Measurements from ENCODE around the gene LIPC.

Gene LIPC

GRCh38 chr15:58459560-58459959, 27.8 kb downstream of the LIPC start:
- DNase-seq = no peak

DNA sequence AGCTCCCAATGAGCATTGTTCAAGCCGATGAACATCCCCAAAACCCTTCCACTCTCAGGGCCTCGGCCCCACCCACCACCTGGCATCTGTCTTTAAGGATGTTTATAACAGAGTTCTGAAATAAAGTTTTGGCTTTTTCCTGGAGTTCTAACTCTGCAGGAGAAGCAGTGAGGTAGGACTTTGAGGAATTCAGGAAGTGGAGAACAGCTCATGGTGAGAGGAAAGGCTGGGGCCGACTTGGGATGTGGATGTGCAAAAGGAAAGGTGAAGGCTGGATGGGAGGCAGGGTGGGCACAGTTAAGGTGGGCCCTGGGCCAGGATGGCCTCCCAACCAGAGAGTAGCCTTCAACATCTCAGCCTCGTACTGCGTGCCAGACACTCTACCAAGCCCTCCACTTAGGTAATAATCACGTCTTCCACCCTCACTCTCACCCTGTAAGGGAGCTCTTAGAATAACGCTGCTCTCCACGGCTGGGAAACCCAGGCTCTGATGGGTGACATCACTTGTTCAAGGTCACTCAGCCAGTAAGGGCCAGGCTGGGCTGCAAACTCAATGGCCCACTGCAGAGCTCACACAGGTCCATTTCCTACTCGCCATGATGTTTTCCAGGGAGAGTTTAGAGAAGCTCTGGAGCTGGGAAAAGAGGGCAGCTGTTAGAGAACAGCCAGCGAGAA, 28.5 kb downstream of the LIPC start:
- no peak for DNase-seq

DNA sequence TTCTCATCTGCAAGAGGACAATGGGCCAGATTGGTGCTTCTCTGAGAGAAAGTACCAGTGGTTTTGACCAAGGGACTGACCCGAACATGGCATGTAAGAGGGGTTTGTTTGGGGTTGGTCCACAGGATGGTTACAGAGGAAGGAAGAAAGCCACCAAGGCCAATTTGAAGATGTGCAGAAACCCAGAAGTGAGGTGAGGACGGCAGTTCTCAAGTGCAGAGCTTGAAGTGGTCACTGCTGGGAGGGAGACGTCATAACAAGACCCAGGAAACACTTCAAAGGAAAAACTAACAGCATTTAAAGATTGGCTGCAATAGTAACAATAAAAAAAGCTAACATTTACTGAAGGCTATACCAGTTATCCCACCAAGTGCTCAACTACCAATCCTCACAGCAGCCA, 29.1 kb downstream of the LIPC start:
- DNase-seq = no peak

- no peak for DNase-seq
Measured at GRCh38 chr15:58462547-58462946, 30.8 kb downstream of the LIPC start.

GRCh38 chr15:58462973-58463663, 31.3 kb downstream of the LIPC start:
- no peak for DNase-seq

GRCh38 chr15:58463815-58464650, 32.2 kb downstream of the LIPC start:
- DNase-seq = no peak

DNA sequence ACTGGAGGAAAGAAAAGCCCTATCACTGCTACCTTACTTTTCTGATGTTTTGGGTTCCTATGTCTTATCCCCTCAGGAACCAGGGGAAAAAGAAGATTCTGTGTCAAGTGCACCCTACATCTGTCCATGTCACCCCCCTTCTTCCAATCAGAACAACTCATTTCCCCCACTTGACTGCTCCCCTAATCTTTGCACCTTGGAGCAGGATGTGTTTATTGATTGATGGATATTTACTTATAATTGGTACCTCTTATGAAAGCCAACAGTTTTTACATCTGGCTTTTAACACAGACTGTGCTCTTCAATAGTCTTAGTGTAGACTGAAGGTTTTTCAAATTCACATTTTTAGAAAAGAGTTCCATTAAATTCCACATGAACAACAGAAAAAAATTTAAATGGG, 33.3 kb downstream of the LIPC start:
- DNase-seq = no peak

- no peak for DNase-seq
Measured at GRCh38 chr15:58465866-58466517, 34.2 kb downstream of the LIPC start.

DNA sequence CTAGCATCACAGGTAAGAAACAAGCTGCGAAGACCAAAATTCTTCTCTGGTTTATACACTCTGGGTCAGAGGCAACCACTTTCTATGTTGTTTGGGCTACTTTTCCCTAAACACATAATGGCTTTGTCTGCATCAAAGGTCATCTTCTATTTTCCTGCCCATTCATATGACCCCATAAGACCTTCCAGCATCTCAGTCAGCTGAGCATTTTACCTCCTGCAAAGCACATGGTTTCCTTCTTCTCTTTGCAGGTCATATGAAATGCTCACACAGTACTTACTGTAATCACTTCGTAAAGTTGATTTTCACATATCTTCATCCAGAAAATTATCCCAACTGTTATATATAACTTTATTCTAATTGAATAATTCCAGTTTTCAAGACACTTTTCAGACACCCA, 34.8 kb downstream of the LIPC start:
- no peak for DNase-seq

- no peak for DNase-seq
Measured at GRCh38 chr15:58467121-58467721, 35.4 kb downstream of the LIPC start.

- no peak for DNase-seq
Measured at GRCh38 chr15:58467722-58468423, 36.1 kb downstream of the LIPC start.

- no peak for DNase-seq
Measured at GRCh38 chr15:58469432-58470353, 37.9 kb downstream of the LIPC start.

DNA sequence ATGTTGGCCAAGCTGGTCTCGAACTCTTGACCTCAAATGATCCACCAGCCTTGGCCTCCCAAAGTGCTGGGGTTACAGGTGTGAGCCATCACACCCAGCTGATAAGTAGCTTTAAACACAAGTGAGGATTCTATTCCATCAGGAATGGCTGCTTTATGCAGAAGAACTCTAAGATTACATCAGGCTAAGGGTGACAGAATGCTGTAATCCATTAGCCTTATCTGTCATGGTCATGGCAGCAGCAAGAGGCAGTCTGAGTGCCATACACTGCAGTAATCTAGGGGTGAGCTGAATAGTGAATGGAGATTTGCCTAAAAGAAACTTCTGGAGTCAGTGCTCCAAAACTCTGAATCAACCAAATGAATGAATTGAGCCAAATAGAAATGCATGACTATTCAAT, 39.6 kb downstream of the LIPC start:
- DNase-seq = no peak

- no peak for DNase-seq
Measured at GRCh38 chr15:58472221-58472620, 40.4 kb downstream of the LIPC start.

DNA sequence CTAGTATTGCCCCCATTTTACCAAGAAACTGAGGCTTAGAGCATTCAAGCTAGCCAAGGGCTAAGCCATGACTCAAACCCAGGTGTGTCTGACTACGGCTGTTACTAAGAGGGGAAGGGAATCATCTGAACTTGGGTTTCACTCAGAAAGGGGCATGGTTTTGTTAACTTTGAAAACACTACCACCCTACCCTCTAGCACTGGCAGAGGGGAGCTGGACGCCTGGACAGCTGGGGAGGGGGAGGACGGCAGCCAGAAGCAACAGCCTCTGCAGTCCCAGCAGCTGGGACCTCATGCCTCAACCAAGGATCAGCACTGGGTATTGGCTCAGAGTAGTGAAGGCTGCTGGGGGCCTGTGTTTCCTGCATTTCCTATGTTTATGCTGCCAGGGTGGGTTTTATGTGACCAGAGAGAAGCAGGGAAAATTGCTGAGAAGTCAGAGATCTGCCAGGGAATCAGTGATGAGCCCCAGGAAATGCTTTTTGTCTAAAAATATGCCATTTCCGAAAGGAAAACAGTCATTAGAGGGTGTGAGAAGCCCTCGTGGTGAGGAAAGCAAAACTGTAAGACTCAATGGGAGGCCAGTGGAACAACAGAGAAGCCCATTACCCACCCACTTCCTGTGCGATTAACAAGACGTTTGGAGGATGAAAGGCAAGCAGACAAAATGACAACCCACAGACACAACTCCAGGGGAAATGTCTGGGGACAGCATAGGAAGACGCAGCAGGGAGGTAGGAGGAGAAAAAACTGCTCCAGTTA, 41.2 kb downstream of the LIPC start:
- no peak for DNase-seq

- no peak for DNase-seq
Measured at GRCh38 chr15:58473724-58474123, 41.9 kb downstream of the LIPC start.

GRCh38 chr15:58474741-58475323, 43.0 kb downstream of the LIPC start:
- no peak for DNase-seq

GRCh38 chr15:58475573-58476524, 44.1 kb downstream of the LIPC start:
- no peak for DNase-seq

Measured in activated effector memory CD4-positive, alpha-beta T cell treated with anti-CD3 and anti-CD28 coated beads, Interleukin-2, amount 50 U/mL, for 16 hours (primary cell).